HG03095 (cell line): ENCODE measurements around the gene STEAP1.

ENCODE experiments used
- ATAC-seq: cut with Tn5 transposase; IDR thresholded peaks from one replicate; pipeline ENCODE4 v1.9.1; 2021; ENCODE audit warnings: moderate library complexity; ENCODE audit not compliant: unreplicated experiment

Gene STEAP1

GRCh38 chr7:90211391-90212148, 57.3 kb downstream of the STEAP1 start, which contains the start of gene STEAP2:
Gene STEAP2, plus strand, starts transcription at chr7:90211740. Its CDS starts 13,343 bp downstream, at chr7:90225083.
- peak; percentile 89 for ATAC-seq

- ATAC-seq: no peak
These were observed 57.9 kb downstream of the STEAP1 start for GRCh38 chr7:90212149-90212495.

GRCh38 chr7:90213521-90213920, 59.3 kb downstream of the STEAP1 start:
- ATAC-seq: no peak
